GM12891 (cell line): ENCODE results near the gene AMBRA1.

Experiments
- POLR2A ChIP-seq: IDR thresholded peaks from 2 replicates; pipeline ENCODE4 v1.6.1; 2011; ENCODE audit warnings: low read depth, low read length, control low read depth
- POLR2AphosphoS5 ChIP-seq: IDR thresholded peaks from 2 replicates; pipeline ENCODE4 v1.6.1; 2011; ENCODE audit warnings: low read depth, low read length, control low read depth
- POU2F2 ChIP-seq: IDR thresholded peaks from 2 replicates; pipeline ENCODE4 v1.6.1; 2011; ENCODE audit warnings: low read depth, mild to moderate bottlenecking, control low read depth, low read length, moderate library complexity
- TAF1 ChIP-seq: IDR thresholded peaks from 2 replicates; pipeline ENCODE4 v1.6.1; 2011; ENCODE audit warnings: low read depth, low read length, control low read depth

DNA sequence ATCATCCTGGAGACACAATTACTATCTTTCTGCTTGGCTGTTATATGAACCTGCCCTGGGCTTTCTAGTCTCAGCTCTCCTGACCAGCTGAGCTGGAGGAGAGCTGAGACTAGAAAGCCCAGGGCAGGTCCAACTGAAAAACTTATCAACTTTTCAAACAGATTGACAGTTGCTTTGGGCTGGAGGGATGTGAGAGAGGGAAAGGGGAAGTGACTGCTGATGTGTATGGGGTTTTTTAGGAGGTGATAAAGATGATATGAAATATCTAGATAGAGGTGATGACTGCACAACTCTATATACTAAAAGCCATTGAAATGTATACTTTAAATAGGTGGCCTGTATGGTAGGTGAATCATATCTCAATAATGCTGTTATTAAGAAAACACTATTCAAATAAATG is 142.1 kb downstream of the AMBRA1 start:
- TF ChIP-seq POLR2AphosphoS5 (no peak), POLR2A (no peak), TAF1 (no peak), POU2F2 (no peak)
